GM12878 (cell line): ENCODE data around the gene NUDT14. TPM values are rescaled to one million over a fixed set of nuclear protein-coding genes. Genes with fewer than 3 reads are reported as not detected.

ENCODE experiments used
- ATAC-seq: fragments of 200-7000 bp; cut with Tn5 transposase; 3 replicates; pipeline ENCODE4 v1.9.1; 2020; ENCODE audit warnings: mild to moderate bottlenecking, moderate library complexity
- BruUV-seq: library from RNA; stranded (reverse); fragments of 400-500 nt; replicated peaks from 2 replicates; lab custom pipeline; 2021; lab: Mats Ljungman, UMichigan
- CTCF ChIA-PET: fragments of 300-600 bp; sonication (Branson Sonifier 250); formaldehyde crosslinking; extraction: SDS; loops from one replicate; lab custom pipeline; 2021; ENCODE audit warnings: inconsistent platforms; lab: Yijun Ruan, JAX
- POLR2A ChIA-PET: fragments of 350-600 bp; formaldehyde crosslinking; extraction: SDS; loops from one replicate; lab custom pipeline; 2021; ENCODE audit warnings: inconsistent platforms; lab: Charles Lee
- RAD21 ChIA-PET: fragments of 300-600 bp; sonication (Branson Sonifier 250); formaldehyde crosslinking; loops from one replicate; lab custom pipeline; 2023; ENCODE audit warnings: antibody characterized with exemption; ENCODE audit not compliant: unreplicated experiment; lab: Charles Lee
- SMC1A ChIA-PET: fragments of 300-600 bp; sonication (Branson Sonifier 250); formaldehyde crosslinking; loops from one replicate; lab custom pipeline; 2023; ENCODE audit not compliant: unreplicated experiment, uncharacterized antibody; lab: Charles Lee
- DNase-seq: peaks from one replicate; pipeline ENCODE4 v3.0.0-alpha.2; 2011; ENCODE audit warnings: low read depth, low spot score
- FAIRE-seq: peaks from 3 replicates; lab custom pipeline; 2011; peaks lifted over from hg19 to GRCh38; lab: Jason Lieb, UNC
- H2AFZ ChIP-seq: 2 replicates; pipeline ENCODE4 v1.6.0; 2011; ENCODE audit warnings: low read depth, low read length, control low read depth; ENCODE audit not compliant: control insufficient read depth
- H3K27ac ChIP-seq: 2 replicates; pipeline ENCODE4 v1.5.1; 2011; ENCODE audit warnings: control low read depth; ENCODE audit not compliant: control insufficient read depth, insufficient read depth
- H3K27me3 ChIP-seq, 2 experiments: replicated peaks in 1 of 2; 2 replicates each; pipeline versions ENCODE4 v1.6.0 to v1.6.1; 2011; ENCODE audit warnings: low read length in 1 of 2; ENCODE audit not compliant: control insufficient read depth in 2 of 2, insufficient read depth in 2 of 2
- H3K36me3 ChIP-seq, 2 experiments: 2 replicates each; pipeline ENCODE4 v1.5.1; 2011; ENCODE audit warnings: low read length in 1 of 2; ENCODE audit not compliant: control insufficient read depth in 2 of 2, insufficient read depth in 2 of 2
- H3K4me1 ChIP-seq: 2 replicates; pipeline ENCODE4 v1.6.1; 2011; ENCODE audit warnings: mild to moderate bottlenecking, low read length, moderate library complexity, mixed read lengths; ENCODE audit not compliant: control insufficient read depth, insufficient read depth
- H3K4me2 ChIP-seq: 2 replicates; pipeline ENCODE4 v1.6.0; 2011; ENCODE audit warnings: control low read depth; ENCODE audit not compliant: control insufficient read depth, insufficient read depth
- H3K4me3 ChIP-seq: fragments of 200-600 bp; sonication (generic); 2 replicates; pipeline ENCODE4 v1.5.1; 2016
- H3K79me2 ChIP-seq: 2 replicates; pipeline ENCODE4 v1.6.0; 2011; ENCODE audit warnings: low read length; ENCODE audit not compliant: control insufficient read depth, insufficient read depth
- H3K9ac ChIP-seq: 2 replicates; pipeline ENCODE4 v1.8.0; 2011; ENCODE audit warnings: low read length, control low read depth, mixed read lengths; ENCODE audit not compliant: control insufficient read depth, insufficient read depth
- H3K9me3 ChIP-seq: replicated peaks from 3 replicates; pipeline ENCODE4 v1.5.1; 2011; ENCODE audit warnings: mild to moderate bottlenecking, low read length; ENCODE audit not compliant: control insufficient read depth, insufficient read depth
- H4K20me1 ChIP-seq: 2 replicates; pipeline ENCODE4 v1.6.0; 2011; ENCODE audit not compliant: control insufficient read depth, insufficient read depth
- BHLHE40 ChIP-seq, 2 experiments: fragments of 450-650 bp in 1 of 2; IDR thresholded peaks; 2 replicates each; pipeline ENCODE4 v1.6.1; 2011 to 2017; ENCODE audit warnings: low read depth in 2 of 2, borderline replicate concordance in 1 of 2, improper control_type of control experiment in 1 of 2, low read length in 1 of 2, mild to moderate bottlenecking in 1 of 2
- CUX1 ChIP-seq: IDR thresholded peaks from 2 replicates; pipeline ENCODE4 v1.6.1; 2012; ENCODE audit warnings: improper control_type of control experiment, low read depth, low read length; ENCODE audit not compliant: insufficient replicate concordance
- HDGF ChIP-seq: fragments of 450-650 bp; IDR thresholded peaks from 2 replicates; pipeline ENCODE4 v1.6.1; 2016; ENCODE audit warnings: antibody characterized with exemption
- HSF1 ChIP-seq: fragments of 150-350 bp; IDR thresholded peaks from 2 replicates; pipeline ENCODE4 v1.6.1; 2014; ENCODE audit warnings: mild to moderate bottlenecking, low read depth, low read length
- JUNB ChIP-seq: IDR thresholded peaks from 2 replicates; pipeline ENCODE4 v1.6.1; 2016; ENCODE audit warnings: antibody characterized with exemption, mild to moderate bottlenecking
- KAT2A ChIP-seq: conservative IDR thresholded peaks from 2 replicates; pipeline ENCODE4 v1.6.1; 2011; ENCODE audit warnings: low read depth, low read length; ENCODE audit not compliant: control insufficient read depth
- POLR2A ChIP-seq: IDR thresholded peaks from 2 replicates; pipeline ENCODE4 v1.6.1; 2011; ENCODE audit warnings: low read depth, mild to moderate bottlenecking, low read length
- RB1 ChIP-seq: fragments of 450-650 bp; formaldehyde crosslinking; IDR thresholded peaks from 2 replicates; pipeline ENCODE4 v1.6.1; 2017; ENCODE audit warnings: mild to moderate bottlenecking, borderline replicate concordance
- SMARCA5 ChIP-seq: fragments of 450-650 bp; IDR thresholded peaks from 2 replicates; pipeline ENCODE4 v1.6.1; 2017; ENCODE audit warnings: mild to moderate bottlenecking
- SPI1 ChIP-seq: IDR thresholded peaks from 2 replicates; pipeline ENCODE4 v1.6.1; 2011; ENCODE audit warnings: low read depth, mild to moderate bottlenecking, low read length, moderate library complexity, borderline replicate concordance; ENCODE audit not compliant: insufficient read depth
- SUPT20H ChIP-seq: IDR thresholded peaks from 2 replicates; pipeline ENCODE4 v1.6.1; 2011; ENCODE audit warnings: low read depth, mild to moderate bottlenecking, low read length, moderate library complexity, borderline replicate concordance; ENCODE audit not compliant: control insufficient read depth
- TAF1 ChIP-seq: IDR thresholded peaks from 2 replicates; pipeline ENCODE4 v1.6.1; 2011; ENCODE audit warnings: mild to moderate bottlenecking, low read depth, low read length, borderline replicate concordance
- ZNF24 ChIP-seq: fragments of 450-650 bp; IDR thresholded peaks from 2 replicates; pipeline ENCODE4 v1.6.1; 2017; ENCODE audit warnings: antibody characterized with exemption, mild to moderate bottlenecking
- ZNF687 ChIP-seq: fragments of 450-650 bp; IDR thresholded peaks from 2 replicates; pipeline ENCODE4 v1.6.1; 2017; ENCODE audit warnings: mild to moderate bottlenecking, moderate library complexity
- WGBS: methylation state at CpG from one replicate; pipeline ENCODE4 v1.1.6; 2016; ENCODE audit warnings: low lambda C conversion rate; ENCODE audit not compliant: insufficient replicate concordance, insufficient coverage; ENCODE audit errors: missing lambda C conversion rate; 5-methylcytosine and 5-hydroxymethylcytosine counted together
- in situ Hi-C: fragments of 300-500 bp; cut with MboI; formaldehyde crosslinking; loops from 9 replicates; pipeline ENCODE4 v1.14.3; 2018; ENCODE audit warnings: mixed read lengths
- intact Hi-C: fragments of 100-400 bp; cut with micrococcal nuclease; formaldehyde crosslinking; loops from one replicate; pipeline ENCODE4 v1.14.2; 2022; ENCODE audit not compliant: unreplicated experiment
- polyA plus RNA-seq, 11 experiments: library from polyadenylated mRNA; depleted of rRNA in 4 of 11; unstranded in 6 of 11; stranded (reverse) in 5 of 11; fragments of >200 nt; fragmentation: Nextera tagmentation in 4 of 11; fragmentation: Illumina TruSeq in 1 of 11; extraction: Ambion mirVana in 4 of 11; extraction: Trizol in 1 of 11; gene quantifications; 1 replicate in 1 of 11; 2 replicates in 10 of 11; pipeline versions ENCODE4 v1.2.1 to v1.2.3, GENCODE V29; 2011 to 2016; ENCODE audit warnings: inconsistent platforms in 2 of 11, missing spikeins in 2 of 11, low read depth in 1 of 11
- total RNA-seq, 4 experiments: library from RNA; depleted of rRNA in 3 of 4; stranded (reverse); fragments of >200 nt in 3 of 4; fragmentation: Illumina TruSeq in 1 of 4; extraction: Trizol in 1 of 4; gene quantifications; 2 replicates each; pipeline versions ENCODE4 v1.2.1 to v1.2.3, GENCODE V29; 2013 to 2021

Gene NUDT14
- total and polyA plus RNA-seq, 10 of the 15 experiments (the other 5 are each of a cell fraction or from before 2014, with no cell fraction given), result 0.62 to 6.8 (median 4.3) TPM; not detected in 1

GRCh38 chr14:105200641-105201040 lies 19.5 kb upstream of the NUDT14 start:
- no peak overlapping the region for H3K9ac ChIP-seq
- H3K36me3 ChIP-seq, result no peaks in the 10 kb centered on the region
- no TSS peak for BruUV-seq
- H3K4me3 ChIP-seq, result no peak overlapping the region
- WGBS, result 69% methylated on average over 15 of the region's 16 CpGs
- in situ Hi-C loops (loop anchor here (5.0 kb wide), 1 partner anchor 152 kb away; no protein-coding TSS in a partner anchor), intact Hi-C loops (loop anchor here (5.0 kb wide), 2 partner anchors 108 to 327 kb away; partner anchors contain the start of gene TMEM121)
- RAD21 ChIA-PET, result interaction anchor here (1.0 kb wide), 1 partner anchor 152 kb away, joined by 3 read pairs; no protein-coding TSS in a partner anchor
- CTCF ChIA-PET, result interaction anchor here (1.6 to 2.0 kb wide), 3 partner anchors 19 to 151 kb away, joined by 4 to 14 read pairs (median 6); no protein-coding TSS in a partner anchor
- H3K9me3 ChIP-seq, result no peaks in the 10 kb centered on the region
- FAIRE-seq (no peak), DNase-seq (no peak), ATAC-seq (no peak)
- H2AFZ ChIP-seq, result no peak overlapping the region
- H3K79me2 ChIP-seq, result no peaks in the 10 kb centered on the region
- POLR2A ChIA-PET, result no interaction called here
- SMC1A ChIA-PET, result interaction anchor here (1.1 kb wide), 1 partner anchor 151 kb away, joined by 5 read pairs; no protein-coding TSS in a partner anchor
- peaks cover 5 to 8% of the 10 kb centered on the region in 2 experiments; a peak in 3 of 4 replicates for H3K27me3 ChIP-seq
- H3K4me2 ChIP-seq, result no peak overlapping the region
- no peak overlapping the region for H3K27ac ChIP-seq
- H4K20me1 ChIP-seq, result no peaks in the 10 kb centered on the region
- peaks cover 7% of the 10 kb centered on the region for H3K4me1 ChIP-seq
- TF ChIP-seq ZNF687, result no peak
- no peak for TF ChIP-seq KAT2A
- TF ChIP-seq SUPT20H, result no peak
- TF ChIP-seq RB1, result no peak
- no peak for TF ChIP-seq ZNF24
- no peak for TF ChIP-seq CUX1
- no peak for TF ChIP-seq TAF1
- TF ChIP-seq POLR2A, result no peak
- no peak for TF ChIP-seq BHLHE40 (IDR thresholded peaks at IDR 0.05; ENCODE audit: borderline replicate concordance in 1 of 2, low read depth in 2 of 2, low read length in 1 of 2)
- TF ChIP-seq JUNB, result no peak
- TF ChIP-seq HDGF, result no peak
- TF ChIP-seq SPI1, result no peak
- no peak for TF ChIP-seq HSF1
- TF ChIP-seq SMARCA5, result no peak
